Fibroblast of lung (primary cell): ENCODE measurements around the gene C4BPA. TPM values are rescaled to one million over a fixed set of nuclear protein-coding genes. Genes with fewer than 3 reads are reported as not detected.

Experiments
- DNase-seq, 2 donors: peaks; one replicate each; pipeline versions ENCODE4 v3.0.0 to v3.0.0-alpha.2; 2010; ENCODE audit warnings: low read depth in 2 of 2
- H2AFZ ChIP-seq: 2 replicates; pipeline ENCODE4 v1.5.1; 2012; ENCODE audit warnings: low read length, control low read depth, inconsistent platforms
- H3K27ac ChIP-seq: 2 replicates; pipeline ENCODE4 v1.5.1; 2011; ENCODE audit warnings: low read length, control low read depth; ENCODE audit not compliant: insufficient read depth
- H3K27me3 ChIP-seq: 2 replicates; pipeline ENCODE4 v1.5.1; 2011; ENCODE audit warnings: mild to moderate bottlenecking, low read length; ENCODE audit not compliant: control insufficient read depth, insufficient read depth
- H3K36me3 ChIP-seq: 2 replicates; pipeline ENCODE4 v1.5.1; 2011; ENCODE audit warnings: low read length; ENCODE audit not compliant: control insufficient read depth, insufficient read depth
- H3K4me1 ChIP-seq: 2 replicates; pipeline ENCODE4 v1.5.1; 2011; ENCODE audit warnings: low read length; ENCODE audit not compliant: control insufficient read depth, insufficient read depth; ENCODE audit errors: extremely low read depth
- H3K4me2 ChIP-seq: 2 replicates; pipeline ENCODE4 v1.5.1; 2011; ENCODE audit warnings: low read length, control low read depth; ENCODE audit not compliant: insufficient read depth; ENCODE audit errors: extremely low read depth
- H3K4me3 ChIP-seq, 4 experiments: fragments of 200-600 bp in 1 of 4; sonication (generic) in 1 of 4; replicated peaks in 1 of 4; 2 replicates each; pipeline ENCODE4 v1.5.1; 2011 to 2016; ENCODE audit warnings: low read length in 4 of 4, low read depth in 3 of 4, mild to moderate bottlenecking in 3 of 4, control low read depth in 2 of 4, inconsistent platforms in 1 of 4, mixed read lengths in 1 of 4; ENCODE audit not compliant: insufficient read depth in 1 of 4; ENCODE audit errors: control extremely low read depth in 1 of 4
- H3K79me2 ChIP-seq: 2 replicates; pipeline ENCODE4 v1.5.1; 2012; ENCODE audit warnings: mild to moderate bottlenecking, low read length, inconsistent platforms; ENCODE audit not compliant: control insufficient read depth, insufficient read depth
- H3K9ac ChIP-seq: 2 replicates; pipeline ENCODE4 v1.5.1; 2011; ENCODE audit warnings: mild to moderate bottlenecking, low read length, control low read depth; ENCODE audit not compliant: insufficient read depth
- H3K9me3 ChIP-seq: 2 replicates; pipeline ENCODE4 v1.5.1; 2012; ENCODE audit warnings: low read depth, low read length; ENCODE audit not compliant: control insufficient read depth, insufficient read depth
- H4K20me1 ChIP-seq: 2 replicates; pipeline ENCODE4 v1.5.1; 2011; ENCODE audit warnings: low read length; ENCODE audit not compliant: control insufficient read depth, insufficient read depth; ENCODE audit errors: extremely low read depth
- EZH2 ChIP-seq: IDR thresholded peaks from 2 replicates; pipeline ENCODE4 v1.5.1; 2012; ENCODE audit warnings: low read length, control low read depth, mild to moderate bottlenecking; ENCODE audit errors: missing control alignments
- polyA plus RNA-seq, 2 donors: library from polyadenylated mRNA; depleted of rRNA in 1 of 2; stranded (reverse) in 1 of 2; unstranded in 1 of 2; fragments of >200 nt; gene quantifications; 2 replicates each; pipeline ENCODE4 v1.2.1, GENCODE V29; 2011 to 2012; ENCODE audit warnings: missing spikeins in 1 of 2
- total RNA-seq: library from RNA; depleted of rRNA; stranded (reverse); fragments of >200 nt; gene quantifications from 2 replicates; pipeline ENCODE4 v1.2.1, GENCODE V29; 2014
- TF ChIP-seq, protein P1 (sequence below), 2 donors: IDR thresholded peaks in 1 of 2; conservative IDR thresholded peaks in 1 of 2; 1 replicate in 1 of 2; 2 replicates in 1 of 2; pipeline ENCODE4 v1.5.1; 2011 to 2012; ENCODE audit warnings: low read length in 2 of 2, control low read depth in 1 of 2, inconsistent platforms in 1 of 2, low read depth in 1 of 2, mild to moderate bottlenecking in 1 of 2

C4BPA gene
- total and polyA plus RNA-seq, 2 donors (not counting 1 experiment from before 2014, with no cell fraction given): not detected

DNA sequence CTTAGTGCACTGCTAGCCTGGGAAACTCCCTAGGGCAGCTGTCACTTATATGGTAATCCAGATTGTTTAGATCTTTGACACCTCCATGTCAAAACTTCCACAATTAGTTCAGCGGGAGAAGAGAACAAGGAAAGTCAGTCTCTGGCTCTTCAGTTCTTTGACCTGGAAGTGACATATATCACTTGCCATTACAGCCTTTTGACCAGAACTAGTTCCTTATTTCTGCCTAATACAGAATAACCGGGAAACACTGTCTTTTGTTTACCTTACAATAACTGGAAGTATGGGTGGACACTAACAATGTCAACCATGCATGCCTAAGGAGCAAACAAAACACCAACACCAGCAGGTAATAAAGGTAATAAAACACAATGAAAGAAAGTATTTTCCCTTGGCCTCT, 68.3 kb downstream of the C4BPA start:
- Histone ChIP-seq H4K20me1 (no peaks in the 10 kb centered on the region), H3K9me3 (no peaks in the 10 kb centered on the region), H3K27ac (no peak overlapping the region), H2AFZ (no peak overlapping the region), H3K4me2 (no peak overlapping the region), H3K79me2 (no peaks in the 10 kb centered on the region), H3K4me3 (no peak overlapping the region), H3K36me3 (no peaks in the 10 kb centered on the region), H3K27me3 (no peaks in the 10 kb centered on the region), H3K9ac (no peak overlapping the region), H3K4me1 (no peaks in the 10 kb centered on the region)
- TF ChIP-seq, protein P1, sequence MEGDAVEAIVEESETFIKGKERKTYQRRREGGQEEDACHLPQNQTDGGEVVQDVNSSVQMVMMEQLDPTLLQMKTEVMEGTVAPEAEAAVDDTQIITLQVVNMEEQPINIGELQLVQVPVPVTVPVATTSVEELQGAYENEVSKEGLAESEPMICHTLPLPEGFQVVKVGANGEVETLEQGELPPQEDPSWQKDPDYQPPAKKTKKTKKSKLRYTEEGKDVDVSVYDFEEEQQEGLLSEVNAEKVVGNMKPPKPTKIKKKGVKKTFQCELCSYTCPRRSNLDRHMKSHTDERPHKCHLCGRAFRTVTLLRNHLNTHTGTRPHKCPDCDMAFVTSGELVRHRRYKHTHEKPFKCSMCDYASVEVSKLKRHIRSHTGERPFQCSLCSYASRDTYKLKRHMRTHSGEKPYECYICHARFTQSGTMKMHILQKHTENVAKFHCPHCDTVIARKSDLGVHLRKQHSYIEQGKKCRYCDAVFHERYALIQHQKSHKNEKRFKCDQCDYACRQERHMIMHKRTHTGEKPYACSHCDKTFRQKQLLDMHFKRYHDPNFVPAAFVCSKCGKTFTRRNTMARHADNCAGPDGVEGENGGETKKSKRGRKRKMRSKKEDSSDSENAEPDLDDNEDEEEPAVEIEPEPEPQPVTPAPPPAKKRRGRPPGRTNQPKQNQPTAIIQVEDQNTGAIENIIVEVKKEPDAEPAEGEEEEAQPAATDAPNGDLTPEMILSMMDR (conservative IDR thresholded peaks at IDR 0.05 in 1 of 2, IDR thresholded peaks at IDR 0.05 in 1 of 2; ENCODE audit: low read depth in 1 of 2, low read length in 2 of 2): no peak
- no peak for TF ChIP-seq EZH2
- DNase-seq: no peak

GRCh38 chr1:207172885-207173284, 68.9 kb downstream of the C4BPA start:
- Histone ChIP-seq H3K9ac (no peak overlapping the region), H3K36me3 (no peaks in the 10 kb centered on the region), H3K79me2 (no peaks in the 10 kb centered on the region), H4K20me1 (no peaks in the 10 kb centered on the region), H3K4me1 (no peaks in the 10 kb centered on the region), H3K4me3 (no peak overlapping the region), H3K9me3 (no peaks in the 10 kb centered on the region), H3K27me3 (no peaks in the 10 kb centered on the region), H2AFZ (no peak overlapping the region), H3K4me2 (no peak overlapping the region), H3K27ac (no peak overlapping the region)
- TF ChIP-seq EZH2: no peak
- TF ChIP-seq, protein P1 (conservative IDR thresholded peaks at IDR 0.05 in 1 of 2, IDR thresholded peaks at IDR 0.05 in 1 of 2; ENCODE audit: low read depth in 1 of 2, low read length in 2 of 2): no peak
- no peak for DNase-seq

DNA sequence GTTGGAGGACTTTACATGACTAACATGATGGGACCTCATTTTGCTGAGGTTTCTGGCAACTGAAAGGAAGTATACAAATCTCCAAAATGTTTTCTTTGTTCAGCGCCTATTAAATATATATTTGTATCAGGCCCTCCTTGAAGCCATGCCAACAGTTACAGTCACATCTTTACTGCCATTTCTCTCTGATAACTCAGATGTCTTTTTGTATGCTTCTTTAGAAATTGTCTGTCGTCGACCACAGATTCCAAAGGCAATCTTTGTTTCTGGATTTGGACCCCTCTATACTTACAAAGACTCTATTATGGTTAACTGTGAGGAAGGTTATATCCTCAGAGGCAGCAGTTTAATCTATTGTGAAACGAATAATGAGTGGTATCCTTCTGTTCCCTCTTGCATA, 69.4 kb downstream of the C4BPA start:
- no peaks in the 10 kb centered on the region for H3K36me3 ChIP-seq
- H3K4me3 ChIP-seq: no peak overlapping the region
- H3K27me3 ChIP-seq: no peaks in the 10 kb centered on the region
- no peaks in the 10 kb centered on the region for H3K4me1 ChIP-seq
- no peaks in the 10 kb centered on the region for H3K79me2 ChIP-seq
- H3K9me3 ChIP-seq: no peaks in the 10 kb centered on the region
- H2AFZ ChIP-seq: no peak overlapping the region
- TF ChIP-seq, protein P1 (conservative IDR thresholded peaks at IDR 0.05 in 1 of 2, IDR thresholded peaks at IDR 0.05 in 1 of 2; ENCODE audit: low read depth in 1 of 2, low read length in 2 of 2): no peak
- TF ChIP-seq EZH2: no peak
- H3K9ac ChIP-seq: no peak overlapping the region
- H4K20me1 ChIP-seq: no peaks in the 10 kb centered on the region
- DNase-seq: no peak
- no peak overlapping the region for H3K4me2 ChIP-seq
- no peak overlapping the region for H3K27ac ChIP-seq
